Mesendoderm (in vitro differentiated cells): ENCODE measurements around the gene PMPCA.

Source experiments
- DNase-seq: peaks from one replicate; pipeline ENCODE4 v3.0.0; 2013
- H2AK5ac ChIP-seq: 2 replicates; pipeline ENCODE4 v1.6.1; 2013; ENCODE audit warnings: low read length, inconsistent platforms
- H2BK120ac ChIP-seq: 2 replicates; pipeline ENCODE4 v1.6.1; 2013; ENCODE audit warnings: low read depth, mild to moderate bottlenecking, low read length, moderate library complexity, mixed read lengths
- H2BK15ac ChIP-seq: replicated peaks from 2 replicates; pipeline ENCODE4 v1.6.1; 2013; ENCODE audit warnings: low read depth, mild to moderate bottlenecking, moderate library complexity
- H2BK5ac ChIP-seq: 2 replicates; pipeline ENCODE4 v1.6.1; 2013; ENCODE audit warnings: low read length, inconsistent platforms
- H3K18ac ChIP-seq: 2 replicates; pipeline ENCODE4 v1.6.1; 2013; ENCODE audit warnings: mild to moderate bottlenecking, low read length, mixed read lengths
- H3K23ac ChIP-seq: one replicate; pipeline ENCODE4 v1.6.1; 2013; ENCODE audit warnings: low read length
- H3K27ac ChIP-seq: 2 replicates; pipeline ENCODE4 v1.5.1; 2013; ENCODE audit warnings: low read depth, mild to moderate bottlenecking, inconsistent platforms, low read length, moderate library complexity
- H3K27me3 ChIP-seq: 2 replicates; pipeline ENCODE4 v1.6.1; 2013; ENCODE audit warnings: low read length, control low read depth, mild to moderate bottlenecking, inconsistent platforms; ENCODE audit not compliant: insufficient read depth, poor library complexity
- H3K36me3 ChIP-seq: 2 replicates; pipeline ENCODE4 v1.6.1; 2013; ENCODE audit warnings: low read length, inconsistent platforms; ENCODE audit not compliant: control insufficient read depth, insufficient read depth
- H3K4ac ChIP-seq: one replicate; pipeline ENCODE4 v1.6.1; 2013; ENCODE audit warnings: low read depth, mild to moderate bottlenecking, low read length, moderate library complexity
- H3K4me1 ChIP-seq: 2 replicates; pipeline ENCODE4 v1.6.1; 2013; ENCODE audit warnings: low read depth, low read length, inconsistent platforms; ENCODE audit not compliant: control insufficient read depth
- H3K4me2 ChIP-seq: 2 replicates; pipeline ENCODE4 v1.6.1; 2013; ENCODE audit warnings: low read length
- H3K4me3 ChIP-seq: 2 replicates; pipeline ENCODE4 v1.5.1; 2013; ENCODE audit warnings: mild to moderate bottlenecking, low read length
- H3K56ac ChIP-seq: one replicate; pipeline ENCODE4 v1.6.1; 2013; ENCODE audit warnings: low read length
- H3K79me1 ChIP-seq: 2 replicates; pipeline ENCODE4 v1.6.1; 2013; ENCODE audit warnings: low read length, inconsistent platforms
- H3K79me2 ChIP-seq: 2 replicates; pipeline ENCODE4 v1.6.1; 2013; ENCODE audit warnings: mild to moderate bottlenecking, low read length; ENCODE audit not compliant: control insufficient read depth, insufficient read depth
- H3K9ac ChIP-seq: 2 replicates; pipeline ENCODE4 v1.6.1; 2013; ENCODE audit warnings: low read length, inconsistent platforms
- H4K5ac ChIP-seq: one replicate; pipeline ENCODE4 v1.6.1; 2013; ENCODE audit warnings: low read length
- H4K8ac ChIP-seq: one replicate; pipeline ENCODE4 v1.6.1; 2013; ENCODE audit warnings: low read depth, mild to moderate bottlenecking, control low read depth, low read length, moderate library complexity
- WGBS: extraction: QIAGEN DNeasy Blood & Tissue Kit; methylation state at CpG from one replicate; pipeline ENCODE4 v1.1.7; 2013; ENCODE audit warnings: low lambda C conversion rate, missing lambda C conversion rate; ENCODE audit not compliant: insufficient coverage; ENCODE audit errors: extremely low coverage; 5-methylcytosine and 5-hydroxymethylcytosine counted together

The PMPCA gene

DNA sequence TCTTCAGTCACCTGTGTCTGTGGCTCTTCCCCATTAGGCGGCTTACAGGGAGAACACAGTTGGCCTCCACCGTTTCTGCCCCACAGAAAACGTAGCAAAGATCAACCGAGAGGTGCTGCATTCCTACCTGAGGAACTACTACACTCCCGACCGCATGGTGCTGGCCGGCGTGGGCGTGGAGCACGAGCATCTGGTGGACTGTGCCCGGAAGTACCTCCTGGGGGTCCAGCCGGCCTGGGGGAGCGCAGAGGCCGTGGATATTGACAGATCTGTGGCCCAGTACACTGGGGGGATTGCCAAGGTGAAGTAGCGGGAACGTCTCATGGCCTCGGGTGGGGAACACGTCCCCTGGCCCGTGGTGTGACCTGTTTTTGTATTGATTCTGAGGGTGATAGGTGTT, 6.5 kb downstream of the PMPCA start:
- WGBS = no CpG with 5 or more reads among the region's 19 CpGs
- H3K27me3 ChIP-seq = no peaks in the 10 kb centered on the region
- no peak overlapping the region for H3K4me2 ChIP-seq
- no peak overlapping the region for H3K23ac ChIP-seq
- no peak overlapping the region for H3K9ac ChIP-seq
- H3K27ac ChIP-seq = no peak overlapping the region
- no peak overlapping the region for H2BK120ac ChIP-seq
- no peak overlapping the region for H2AK5ac ChIP-seq
- H3K4me3 ChIP-seq = no peak overlapping the region
- H3K4ac ChIP-seq = no peak overlapping the region
- no peak for DNase-seq
- no peak overlapping the region for H4K5ac ChIP-seq
- no peak overlapping the region for H2BK15ac ChIP-seq
- no peak overlapping the region for H4K8ac ChIP-seq
- no peak overlapping the region for H3K18ac ChIP-seq
- H3K79me2 ChIP-seq = peaks cover 14% of the 10 kb centered on the region
- H3K79me1 ChIP-seq = peaks cover 15% of the 10 kb centered on the region
- H2BK5ac ChIP-seq = no peak overlapping the region
- H3K4me1 ChIP-seq = no peaks in the 10 kb centered on the region
- H3K36me3 ChIP-seq = peaks cover 31% of the 10 kb centered on the region
- no peak overlapping the region for H3K56ac ChIP-seq

DNA sequence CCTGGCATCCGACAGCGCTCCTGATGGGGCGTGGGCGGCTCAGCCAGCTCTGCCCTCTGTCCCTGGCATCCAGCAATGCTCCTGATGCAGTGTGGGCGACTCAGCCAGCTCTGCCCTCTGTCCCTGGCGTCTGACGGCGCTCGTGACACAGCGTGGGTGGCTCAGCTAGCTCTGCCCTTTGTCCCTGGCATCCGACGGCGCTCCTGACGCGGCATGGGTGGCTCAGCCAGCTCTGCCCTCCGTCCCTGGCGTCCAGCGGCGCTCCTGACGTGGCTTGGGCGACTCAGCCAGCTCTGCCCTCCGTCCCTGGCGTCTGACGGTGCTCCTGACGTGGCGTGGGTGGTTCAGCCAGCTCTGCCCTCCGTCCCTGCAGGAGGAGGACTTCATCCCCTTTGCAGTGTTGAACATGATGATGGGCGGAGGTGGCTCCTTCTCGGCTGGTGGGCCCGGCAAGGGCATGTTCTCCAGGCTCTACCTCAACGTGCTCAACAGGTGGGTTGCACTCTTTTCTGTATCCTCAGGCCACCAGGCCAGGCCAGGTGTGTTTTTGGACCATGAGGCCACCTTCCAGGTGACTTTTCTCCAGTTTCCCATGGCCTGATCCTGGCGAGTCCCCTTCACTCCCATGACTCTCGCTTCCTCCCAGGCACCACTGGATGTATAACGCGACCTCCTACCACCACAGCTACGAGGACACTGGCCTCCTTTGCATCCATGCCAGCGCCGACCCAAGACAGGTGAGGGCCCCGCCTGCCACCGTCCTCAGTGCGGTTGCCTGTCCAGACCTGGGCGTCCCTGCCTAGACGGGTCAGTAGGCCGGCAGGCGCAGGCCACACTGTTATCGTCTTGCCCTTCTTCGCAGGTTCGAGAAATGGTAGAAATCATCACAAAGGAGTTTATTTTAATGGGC, 8.0 kb downstream of the PMPCA start:
- Histone ChIP-seq H3K4me3 (no peak overlapping the region), H2BK120ac (no peak overlapping the region), H4K8ac (no peak overlapping the region), H2BK15ac (no peak overlapping the region), H3K4ac (no peak overlapping the region), H3K36me3 (peaks cover 34% of the 10 kb centered on the region), H3K18ac (no peak overlapping the region), H2BK5ac (no peak overlapping the region), H3K9ac (no peak overlapping the region), H4K5ac (no peak overlapping the region), H3K23ac (no peak overlapping the region), H3K56ac (no peak overlapping the region), H3K4me2 (no peak overlapping the region), H3K27me3 (no peaks in the 10 kb centered on the region), H2AK5ac (no peak overlapping the region), H3K4me1 (no peaks in the 10 kb centered on the region), H3K79me1 (peaks cover 9% of the 10 kb centered on the region), H3K27ac (no peak overlapping the region), H3K79me2 (peaks cover 4% of the 10 kb centered on the region)
- WGBS = no CpG with 5 or more reads among the region's 48 CpGs
- no peak for DNase-seq

DNA sequence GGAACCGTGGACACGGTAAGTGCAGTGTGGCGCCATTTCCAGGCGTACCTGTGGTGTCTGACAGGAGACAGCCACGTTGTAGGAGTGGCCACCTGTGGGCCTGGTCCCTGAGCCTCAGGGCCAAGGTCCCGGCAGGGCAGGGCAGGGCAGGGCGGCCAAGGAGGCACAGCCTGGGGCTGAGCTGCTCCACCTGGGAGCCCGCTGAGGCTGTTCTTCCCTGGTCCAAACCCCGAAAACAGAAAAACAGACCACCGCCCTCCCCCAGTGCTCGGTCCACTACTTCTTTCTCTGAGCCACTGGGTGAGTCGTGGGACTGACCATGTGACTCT, 8.6 kb downstream of the PMPCA start:
- H3K4me1 ChIP-seq = no peaks in the 10 kb centered on the region
- WGBS = no CpG with 5 or more reads among the region's 12 CpGs
- no peak overlapping the region for H4K8ac ChIP-seq
- H3K9ac ChIP-seq = no peak overlapping the region
- no peak overlapping the region for H2AK5ac ChIP-seq
- H3K27me3 ChIP-seq = no peaks in the 10 kb centered on the region
- H2BK5ac ChIP-seq = no peak overlapping the region
- H3K23ac ChIP-seq = no peak overlapping the region
- peaks cover 29% of the 10 kb centered on the region for H3K36me3 ChIP-seq
- no peak overlapping the region for H2BK15ac ChIP-seq
- no peak overlapping the region for H3K18ac ChIP-seq
- H3K79me1 ChIP-seq = peaks cover 4% of the 10 kb centered on the region
- H2BK120ac ChIP-seq = no peak overlapping the region
- H3K27ac ChIP-seq = no peak overlapping the region
- no peak overlapping the region for H3K4me2 ChIP-seq
- no peak overlapping the region for H3K4ac ChIP-seq
- no peaks in the 10 kb centered on the region for H3K79me2 ChIP-seq
- H3K4me3 ChIP-seq = no peak overlapping the region
- no peak for DNase-seq
- no peak overlapping the region for H3K56ac ChIP-seq
- H4K5ac ChIP-seq = no peak overlapping the region

DNA sequence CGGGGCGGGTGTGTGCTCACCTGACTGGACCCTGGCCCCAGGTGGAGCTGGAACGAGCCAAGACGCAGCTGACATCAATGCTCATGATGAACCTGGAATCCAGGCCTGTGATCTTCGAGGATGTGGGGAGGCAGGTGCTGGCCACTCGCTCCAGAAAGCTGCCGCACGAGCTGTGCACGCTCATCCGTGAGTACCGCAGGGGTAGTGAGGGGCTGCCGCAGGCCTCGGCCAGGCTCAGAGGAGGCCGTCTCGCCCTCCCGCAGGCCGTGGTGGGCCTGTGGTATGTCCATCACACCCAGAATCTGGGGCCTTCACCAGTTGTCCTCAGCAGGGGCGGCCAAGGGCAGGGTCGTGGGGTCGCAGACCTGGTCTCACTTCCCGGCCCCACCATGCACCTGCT, 11.3 kb downstream of the PMPCA start:
- no peak overlapping the region for H3K27ac ChIP-seq
- DNase-seq = no peak
- no peak overlapping the region for H2BK5ac ChIP-seq
- no peak overlapping the region for H3K9ac ChIP-seq
- H4K8ac ChIP-seq = no peak overlapping the region
- no peak overlapping the region for H3K4ac ChIP-seq
- H3K27me3 ChIP-seq = no peaks in the 10 kb centered on the region
- no peak overlapping the region for H3K18ac ChIP-seq
- H3K4me3 ChIP-seq = no peak overlapping the region
- no peak overlapping the region for H3K23ac ChIP-seq
- no peaks in the 10 kb centered on the region for H3K4me1 ChIP-seq
- H3K4me2 ChIP-seq = no peak overlapping the region
- no peak overlapping the region for H2BK120ac ChIP-seq
- H3K56ac ChIP-seq = no peak overlapping the region
- H3K79me2 ChIP-seq = no peaks in the 10 kb centered on the region
- no peak overlapping the region for H2AK5ac ChIP-seq
- no CpG with 5 or more reads among the region's 21 CpGs for whole genome bisulfite sequencing
- no peak overlapping the region for H2BK15ac ChIP-seq
- H3K36me3 ChIP-seq = peaks cover 19% of the 10 kb centered on the region
- no peak overlapping the region for H4K5ac ChIP-seq
- no peaks in the 10 kb centered on the region for H3K79me1 ChIP-seq

DNA sequence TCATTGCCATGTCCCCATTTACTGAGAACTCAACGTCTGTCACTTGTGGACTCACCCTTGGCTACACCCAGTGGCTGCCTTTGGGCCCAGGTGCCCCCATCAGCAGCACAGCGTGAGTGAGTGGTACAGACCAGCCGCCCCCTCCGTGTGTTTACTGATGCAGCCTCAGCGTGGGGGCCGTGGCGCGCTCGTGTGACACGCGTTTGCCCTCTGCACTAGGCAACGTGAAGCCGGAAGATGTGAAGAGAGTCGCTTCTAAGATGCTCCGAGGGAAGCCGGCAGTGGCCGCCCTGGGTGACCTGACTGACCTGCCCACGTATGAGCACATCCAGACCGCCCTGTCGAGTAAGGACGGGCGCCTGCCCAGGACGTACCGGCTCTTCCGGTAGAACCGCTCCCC, 12.4 kb downstream of the PMPCA start:
- Histone ChIP-seq H2BK5ac (no peak overlapping the region), H3K27me3 (no peaks in the 10 kb centered on the region), H3K4me1 (no peaks in the 10 kb centered on the region), H3K4me2 (no peak overlapping the region), H3K4me3 (no peak overlapping the region), H2AK5ac (no peak overlapping the region), H3K18ac (no peak overlapping the region), H2BK120ac (no peak overlapping the region), H4K5ac (no peak overlapping the region), H4K8ac (no peak overlapping the region), H3K23ac (no peak overlapping the region), H3K36me3 (peaks cover 14% of the 10 kb centered on the region), H3K27ac (no peak overlapping the region), H3K4ac (no peak overlapping the region), H3K79me1 (no peaks in the 10 kb centered on the region), H3K79me2 (no peaks in the 10 kb centered on the region), H3K9ac (no peak overlapping the region), H2BK15ac (no peak overlapping the region), H3K56ac (no peak overlapping the region)
- DNase-seq = no peak
- no CpG with 5 or more reads among the region's 26 CpGs for WGBS
